OCI-LY1 (cell line): Measurements from ENCODE around the gene TRIM14.
"Not testable (repeated sequence)": the region's sequence is repeated elsewhere in the genome, so short reads cannot be mapped to it uniquely, and the experiment has no call there.

Experiments
- H2AFZ ChIP-seq: fragments of 200-600 bp; sonication (generic), shearing (Covaris generic); 2 replicates; pipeline ENCODE4 v1.6.0; 2014; ENCODE audit warnings: antibody characterized with exemption, mild to moderate bottlenecking, low read length
- H3F3A ChIP-seq: fragments of 200-600 bp; sonication (generic), shearing (Covaris generic); 2 replicates; pipeline ENCODE4 v1.6.0; 2014; ENCODE audit warnings: mild to moderate bottlenecking, antibody characterized with exemption, low read length, moderate library complexity; ENCODE audit not compliant: insufficient read depth
- H3K27ac ChIP-seq: fragments of 200-600 bp; sonication (generic); 2 replicates; pipeline ENCODE4 v1.5.1; 2014; ENCODE audit warnings: low read length, mixed run types, mild to moderate bottlenecking, low read depth; ENCODE audit not compliant: poor library complexity, severe bottlenecking
- H3K27me3 ChIP-seq: fragments of 200-600 bp; sonication (generic); 2 replicates; pipeline ENCODE4 v1.6.0; 2014; ENCODE audit warnings: antibody characterized with exemption, mild to moderate bottlenecking, low read length, moderate library complexity; ENCODE audit not compliant: insufficient read depth
- H3K36me3 ChIP-seq: fragments of 200-600 bp; sonication (generic); 2 replicates; pipeline ENCODE4 v1.6.1; 2014; ENCODE audit warnings: mild to moderate bottlenecking, antibody characterized with exemption, low read length, moderate library complexity, mixed read lengths; ENCODE audit not compliant: insufficient read depth
- H3K4me1 ChIP-seq: fragments of 200-600 bp; sonication (generic); 2 replicates; pipeline ENCODE4 v1.5.1; 2014; ENCODE audit warnings: mild to moderate bottlenecking, low read length, moderate library complexity; ENCODE audit not compliant: insufficient read depth, severe bottlenecking
- H3K4me2 ChIP-seq: fragments of 200-600 bp; sonication (generic), shearing (Covaris generic); 2 replicates; pipeline ENCODE4 v1.6.1; 2014; ENCODE audit warnings: low read length
- H3K4me3 ChIP-seq: fragments of 200-600 bp; sonication (generic); 2 replicates; pipeline ENCODE4 v1.5.1; 2014; ENCODE audit warnings: low read length, low read depth, mild to moderate bottlenecking, mixed read lengths; ENCODE audit not compliant: poor library complexity, severe bottlenecking
- H3K79me2 ChIP-seq: fragments of 200-600 bp; shearing (Covaris generic); 2 replicates; pipeline ENCODE4 v1.6.1; 2016; ENCODE audit warnings: mixed run types, low read length, mixed read lengths; ENCODE audit not compliant: insufficient read depth
- H3K9ac ChIP-seq: fragments of 200-600 bp; sonication (generic), shearing (Covaris generic); 2 replicates; pipeline ENCODE4 v1.6.1; 2014; ENCODE audit warnings: mild to moderate bottlenecking, low read length, mixed read lengths
- H3K9me2 ChIP-seq: fragments of 200-600 bp; sonication (generic), shearing (Covaris generic); 2 replicates; pipeline ENCODE4 v1.6.1; 2014; ENCODE audit warnings: low read depth, mild to moderate bottlenecking, low read length, mixed read lengths
- H3K9me3 ChIP-seq: fragments of 200-600 bp; shearing (Covaris generic); 2 replicates; pipeline ENCODE4 v1.6.1; 2014; ENCODE audit warnings: low read length, mixed read lengths
- H4K20me1 ChIP-seq: fragments of 200-600 bp; sonication (generic), shearing (Covaris generic); 2 replicates; pipeline ENCODE4 v1.6.0; 2016; ENCODE audit warnings: mild to moderate bottlenecking, low read length; ENCODE audit not compliant: insufficient read depth
- EZH2 ChIP-seq: fragments of 200-600 bp; sonication (generic), shearing (Covaris generic); IDR thresholded peaks from 2 replicates; pipeline ENCODE4 v1.8.0; 2017; ENCODE audit warnings: borderline replicate concordance, mixed run types, mild to moderate bottlenecking, antibody characterized with exemption, low read length, moderate library complexity, mixed read lengths
- TF ChIP-seq, protein P1 (sequence below): fragments of 200-600 bp; sonication (generic), shearing (Covaris generic); IDR thresholded peaks from 2 replicates; pipeline ENCODE4 v1.5.1; 2017; ENCODE audit warnings: mild to moderate bottlenecking, antibody characterized with exemption, low read length, moderate library complexity, mixed read lengths

Gene TRIM14

DNA sequence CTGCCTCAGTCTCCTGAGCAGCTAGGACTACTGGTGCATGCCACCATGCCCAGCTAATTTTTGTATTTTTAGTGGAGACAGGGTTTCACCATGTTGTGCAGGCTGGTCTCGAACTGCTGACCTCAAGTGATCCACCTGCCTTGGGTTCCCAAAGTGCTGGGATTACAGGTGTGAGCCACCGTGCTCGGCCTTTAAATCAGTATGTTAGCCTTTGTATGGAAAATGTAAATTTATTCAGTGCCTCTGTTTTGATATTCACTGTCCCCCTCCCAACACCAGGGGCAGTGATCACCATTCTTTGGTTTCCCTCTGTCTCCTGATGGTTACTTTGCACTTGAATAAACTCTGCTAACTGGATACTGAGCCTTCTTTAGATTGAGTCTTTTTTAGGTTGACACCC is 28.3 kb downstream of the TRIM14 start:
- not testable (repeated sequence) for H3K9ac ChIP-seq, H2AFZ ChIP-seq, H3K4me3 ChIP-seq, H3K4me2 ChIP-seq, H3K27me3 ChIP-seq, H3F3A ChIP-seq, H3K9me3 ChIP-seq, H3K79me2 ChIP-seq, H4K20me1 ChIP-seq, H3K9me2 ChIP-seq, H3K36me3 ChIP-seq, H3K27ac ChIP-seq
- peaks cover 27% of the 10 kb centered on the region for H3K4me1 ChIP-seq
- TF ChIP-seq, protein P1, sequence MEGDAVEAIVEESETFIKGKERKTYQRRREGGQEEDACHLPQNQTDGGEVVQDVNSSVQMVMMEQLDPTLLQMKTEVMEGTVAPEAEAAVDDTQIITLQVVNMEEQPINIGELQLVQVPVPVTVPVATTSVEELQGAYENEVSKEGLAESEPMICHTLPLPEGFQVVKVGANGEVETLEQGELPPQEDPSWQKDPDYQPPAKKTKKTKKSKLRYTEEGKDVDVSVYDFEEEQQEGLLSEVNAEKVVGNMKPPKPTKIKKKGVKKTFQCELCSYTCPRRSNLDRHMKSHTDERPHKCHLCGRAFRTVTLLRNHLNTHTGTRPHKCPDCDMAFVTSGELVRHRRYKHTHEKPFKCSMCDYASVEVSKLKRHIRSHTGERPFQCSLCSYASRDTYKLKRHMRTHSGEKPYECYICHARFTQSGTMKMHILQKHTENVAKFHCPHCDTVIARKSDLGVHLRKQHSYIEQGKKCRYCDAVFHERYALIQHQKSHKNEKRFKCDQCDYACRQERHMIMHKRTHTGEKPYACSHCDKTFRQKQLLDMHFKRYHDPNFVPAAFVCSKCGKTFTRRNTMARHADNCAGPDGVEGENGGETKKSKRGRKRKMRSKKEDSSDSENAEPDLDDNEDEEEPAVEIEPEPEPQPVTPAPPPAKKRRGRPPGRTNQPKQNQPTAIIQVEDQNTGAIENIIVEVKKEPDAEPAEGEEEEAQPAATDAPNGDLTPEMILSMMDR = peak; percentile 18; the same call in 1 of the 2 replicates

DNA sequence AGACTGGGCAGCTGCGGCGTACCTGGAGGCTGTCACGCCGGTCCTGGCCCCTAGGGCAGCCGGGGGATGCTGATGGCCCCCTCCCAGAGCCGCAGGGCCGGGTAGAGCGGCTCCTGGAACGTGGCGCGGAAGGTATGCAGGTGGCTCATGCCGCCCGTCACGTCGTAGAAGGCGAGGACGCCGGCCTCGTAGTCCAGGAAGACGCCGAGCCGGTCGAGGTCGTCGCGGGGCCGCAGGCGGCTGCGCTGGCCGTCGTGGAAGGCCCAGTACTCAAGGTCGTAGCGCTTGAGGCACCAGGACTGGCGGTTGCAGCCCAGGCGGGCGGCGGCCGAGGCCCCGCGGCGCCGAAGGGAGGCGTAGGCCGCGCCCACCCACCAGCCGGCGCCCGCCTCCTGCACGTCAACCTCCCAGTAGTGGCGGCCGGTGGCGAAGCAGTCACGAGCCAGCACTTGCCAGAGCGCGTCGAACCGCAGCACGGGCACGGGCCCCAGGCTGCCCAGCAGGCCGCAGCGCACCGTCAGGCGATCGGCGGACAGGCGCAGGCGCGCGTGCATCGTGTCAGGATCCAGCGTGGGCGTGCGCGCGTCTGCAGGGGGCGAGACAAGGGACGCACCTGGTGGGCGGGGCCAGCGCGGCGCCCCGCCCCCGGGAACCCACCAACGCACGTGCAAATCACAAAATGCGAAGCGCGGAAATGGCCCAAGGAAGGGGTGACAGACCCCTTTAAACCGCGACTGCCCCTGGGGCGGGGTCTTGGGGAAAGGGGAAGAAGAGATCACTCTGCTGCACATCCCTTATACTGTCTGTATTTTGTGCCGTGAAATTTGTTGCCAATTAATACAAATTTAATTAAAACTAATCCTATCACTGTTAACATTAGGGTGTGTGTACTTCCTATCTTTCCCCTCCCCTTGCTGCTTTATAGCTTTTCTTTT is 31.3 kb downstream of the TRIM14 start:
- TF ChIP-seq, protein P1 = no peak
- TF ChIP-seq EZH2 = no peak
- peak overlapping the region; percentile 81 for H3K27ac ChIP-seq
- no peaks in the 10 kb centered on the region for H3K9me3 ChIP-seq
- H3K27me3 ChIP-seq = no peaks in the 10 kb centered on the region
- peaks cover 19% of the 10 kb centered on the region; the same call in 1 of the 2 replicates for H3K36me3 ChIP-seq
- peak overlapping the region; percentile 85 for H3K9ac ChIP-seq
- peaks cover 35% of the 10 kb centered on the region for H3K4me1 ChIP-seq
- H3K4me3 ChIP-seq = peak overlapping the region; percentile 80
- H3K9me2 ChIP-seq = no peaks in the 10 kb centered on the region
- H4K20me1 ChIP-seq = no peaks in the 10 kb centered on the region
- H3K4me2 ChIP-seq = peak overlapping the region; percentile 91
- no peaks in the 10 kb centered on the region for H3K79me2 ChIP-seq
- H3F3A ChIP-seq = peaks cover 6% of the 10 kb centered on the region; the same call in 1 of the 2 replicates
- no peak overlapping the region for H2AFZ ChIP-seq

DNA sequence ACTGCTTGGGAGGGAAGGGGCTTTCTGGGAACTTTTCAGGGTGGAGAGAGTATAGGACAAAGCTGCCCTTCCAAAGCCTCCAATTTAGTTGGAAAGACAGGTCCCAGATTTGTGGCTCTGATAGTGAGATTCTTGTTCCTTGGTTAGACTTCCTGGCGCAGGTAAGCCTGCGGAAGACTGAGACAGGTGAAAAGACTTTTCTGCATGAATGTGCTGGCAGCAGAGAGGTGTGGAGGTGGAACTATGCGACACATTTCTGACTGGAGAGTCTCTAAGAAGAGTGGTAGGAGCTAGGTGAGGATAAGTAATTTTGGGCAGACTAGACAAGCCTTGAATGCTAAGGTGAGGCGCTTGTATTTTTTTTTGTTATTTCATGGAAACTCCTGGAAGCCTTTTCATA is 32.6 kb downstream of the TRIM14 start:
- Histone ChIP-seq H3K9ac (peak overlapping the region; percentile 85), H3K4me3 (peak overlapping the region; percentile 80), H3F3A (peaks cover 6% of the 10 kb centered on the region; the same call in 1 of the 2 replicates), H3K4me2 (peak overlapping the region; percentile 91), H3K9me2 (no peaks in the 10 kb centered on the region), H4K20me1 (no peaks in the 10 kb centered on the region), H3K36me3 (peaks cover 32% of the 10 kb centered on the region; the same call in 1 of the 2 replicates), H2AFZ (no peak overlapping the region), H3K79me2 (no peaks in the 10 kb centered on the region), H3K4me1 (peaks cover 35% of the 10 kb centered on the region), H3K27ac (peak overlapping the region; percentile 81), H3K27me3 (no peaks in the 10 kb centered on the region), H3K9me3 (no peaks in the 10 kb centered on the region)
- TF ChIP-seq EZH2 = no peak
